Fibroblast of pulmonary artery (primary cell): ENCODE data around the gene ZNF354C.

Experiments
- DNase-seq: peaks from one replicate; pipeline ENCODE4 v3.0.0-alpha.2; 2010; ENCODE audit warnings: low read depth
- H3K4me3 ChIP-seq: replicated peaks from 2 replicates; pipeline ENCODE4 v1.5.1; 2011; ENCODE audit warnings: low read depth, mild to moderate bottlenecking, control low read depth, low read length, moderate library complexity
- TF ChIP-seq, protein P1 (sequence below): IDR thresholded peaks from 2 replicates; pipeline ENCODE4 v1.5.1; 2011; ENCODE audit warnings: mild to moderate bottlenecking, control low read depth, low read length, inconsistent platforms; ENCODE audit errors: missing control alignments

ZNF354C gene

DNA sequence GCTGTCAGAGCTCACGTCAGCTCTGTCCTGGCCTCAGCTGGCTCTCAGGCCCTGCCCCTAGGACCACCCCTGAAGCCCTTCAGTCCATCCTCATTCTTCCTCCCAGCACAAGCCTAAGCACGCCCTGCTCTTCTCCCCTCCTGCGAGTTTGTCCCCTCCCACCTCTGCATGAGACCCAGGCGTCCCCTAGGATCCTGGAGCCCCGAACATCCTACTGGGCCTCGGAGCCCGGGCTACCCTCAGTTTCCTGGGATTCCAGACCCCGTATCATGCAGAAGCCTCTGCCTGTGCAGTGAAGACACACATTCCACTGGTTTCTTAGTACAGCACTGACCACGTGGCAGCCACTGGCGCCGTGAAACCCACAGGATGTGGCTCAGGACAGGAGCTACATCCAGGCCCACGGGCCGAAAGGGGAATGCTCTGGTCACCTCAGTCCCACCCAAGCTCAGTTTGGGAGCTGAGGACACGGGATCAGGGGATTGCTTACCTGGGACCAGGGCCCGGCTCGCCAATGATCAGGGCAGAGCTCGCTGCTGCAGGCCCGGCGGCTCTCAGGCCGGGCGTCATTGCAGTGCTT, 64.2 kb downstream of the ZNF354C start:
- no peak overlapping the region for H3K4me3 ChIP-seq
- no peak for DNase-seq

DNA sequence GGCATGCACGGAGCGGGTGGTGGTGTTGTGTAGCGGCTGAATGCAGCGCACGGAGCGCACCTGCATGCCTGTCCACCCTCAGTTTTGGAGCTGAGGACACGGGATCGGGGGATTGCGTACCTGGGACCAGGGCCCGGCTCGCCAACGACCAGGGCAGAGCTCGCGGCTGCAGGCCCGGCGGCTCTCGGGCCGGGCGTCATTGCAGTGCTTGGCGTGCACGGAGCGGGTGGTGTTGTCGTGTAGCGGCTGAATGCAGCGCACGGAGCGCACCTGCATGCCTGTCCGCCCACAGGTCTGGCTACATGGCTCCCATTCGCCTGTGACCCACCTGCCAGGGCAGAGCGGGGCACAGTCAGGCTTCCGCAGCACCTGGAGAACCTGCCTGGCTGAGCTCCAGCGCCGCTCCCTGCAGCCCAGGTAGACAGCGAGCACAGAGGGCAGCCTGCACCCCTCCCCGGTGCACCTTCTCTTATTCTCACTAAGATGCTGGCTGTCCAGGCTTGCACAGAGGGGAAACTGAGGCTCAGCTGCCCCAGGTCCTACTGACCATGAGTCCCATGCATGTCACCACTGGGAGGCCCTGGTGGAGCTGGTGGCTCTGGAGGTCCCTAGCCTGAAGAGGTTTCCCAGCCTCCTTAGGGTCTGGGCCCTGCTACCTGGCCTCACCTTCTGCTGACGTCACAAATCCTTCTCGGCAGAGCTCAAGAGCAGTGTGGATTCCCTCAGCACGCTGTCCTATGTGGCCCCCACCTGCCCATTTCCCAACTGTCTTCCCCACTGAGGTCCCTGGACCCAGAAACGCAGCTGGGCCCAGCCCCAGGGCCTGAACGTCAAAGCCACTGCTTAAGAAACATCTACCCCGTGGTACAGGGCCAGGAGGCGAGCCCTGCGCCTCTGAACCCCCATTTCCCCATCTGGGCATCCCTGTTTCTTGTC, 64.9 kb downstream of the ZNF354C start:
- TF ChIP-seq, protein P1, sequence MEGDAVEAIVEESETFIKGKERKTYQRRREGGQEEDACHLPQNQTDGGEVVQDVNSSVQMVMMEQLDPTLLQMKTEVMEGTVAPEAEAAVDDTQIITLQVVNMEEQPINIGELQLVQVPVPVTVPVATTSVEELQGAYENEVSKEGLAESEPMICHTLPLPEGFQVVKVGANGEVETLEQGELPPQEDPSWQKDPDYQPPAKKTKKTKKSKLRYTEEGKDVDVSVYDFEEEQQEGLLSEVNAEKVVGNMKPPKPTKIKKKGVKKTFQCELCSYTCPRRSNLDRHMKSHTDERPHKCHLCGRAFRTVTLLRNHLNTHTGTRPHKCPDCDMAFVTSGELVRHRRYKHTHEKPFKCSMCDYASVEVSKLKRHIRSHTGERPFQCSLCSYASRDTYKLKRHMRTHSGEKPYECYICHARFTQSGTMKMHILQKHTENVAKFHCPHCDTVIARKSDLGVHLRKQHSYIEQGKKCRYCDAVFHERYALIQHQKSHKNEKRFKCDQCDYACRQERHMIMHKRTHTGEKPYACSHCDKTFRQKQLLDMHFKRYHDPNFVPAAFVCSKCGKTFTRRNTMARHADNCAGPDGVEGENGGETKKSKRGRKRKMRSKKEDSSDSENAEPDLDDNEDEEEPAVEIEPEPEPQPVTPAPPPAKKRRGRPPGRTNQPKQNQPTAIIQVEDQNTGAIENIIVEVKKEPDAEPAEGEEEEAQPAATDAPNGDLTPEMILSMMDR: no peak
- no peak for DNase-seq
- H3K4me3 ChIP-seq: no peak overlapping the region

More for the DNA sequence above, 64.2 kb downstream of the ZNF354C start:
- TF ChIP-seq, protein P1: no peak

DNA sequence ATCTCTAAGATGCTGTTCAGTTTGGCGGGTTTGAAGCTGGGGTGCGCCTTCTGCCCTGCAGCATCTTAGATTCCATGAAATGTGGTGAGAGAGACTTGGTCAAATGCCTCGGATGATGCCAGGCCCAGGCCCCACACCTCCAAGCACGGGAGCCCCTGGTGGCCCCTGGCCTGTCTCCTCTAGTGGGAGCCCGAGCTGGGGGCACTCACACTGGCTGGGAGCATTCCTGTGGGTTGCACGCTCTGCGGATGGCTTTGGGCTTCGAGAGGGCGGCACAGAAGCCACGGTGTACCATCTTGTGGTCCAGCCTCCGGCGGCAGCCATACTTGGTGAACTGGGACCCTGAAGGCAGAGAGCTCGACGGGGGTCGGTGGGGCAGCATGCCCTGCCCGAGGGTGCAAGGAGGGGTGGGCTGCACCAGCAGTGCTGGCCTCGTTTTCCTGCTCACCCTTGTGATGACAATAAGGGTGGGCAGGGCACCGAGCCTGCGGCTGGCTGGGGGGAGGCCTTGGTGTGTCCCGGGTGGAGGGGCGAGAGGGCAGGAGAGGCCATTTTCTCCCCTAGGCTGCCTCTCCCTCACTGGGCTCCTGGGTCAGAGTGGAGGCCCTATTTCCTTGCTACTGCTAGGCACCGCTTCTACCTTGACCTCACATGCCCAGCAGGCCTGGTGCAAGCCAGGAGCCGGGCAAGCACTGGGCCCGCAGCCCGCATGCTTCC, 65.8 kb downstream of the ZNF354C start:
- no peak for DNase-seq
- H3K4me3 ChIP-seq: no peak overlapping the region
- TF ChIP-seq, protein P1: no peak

DNA sequence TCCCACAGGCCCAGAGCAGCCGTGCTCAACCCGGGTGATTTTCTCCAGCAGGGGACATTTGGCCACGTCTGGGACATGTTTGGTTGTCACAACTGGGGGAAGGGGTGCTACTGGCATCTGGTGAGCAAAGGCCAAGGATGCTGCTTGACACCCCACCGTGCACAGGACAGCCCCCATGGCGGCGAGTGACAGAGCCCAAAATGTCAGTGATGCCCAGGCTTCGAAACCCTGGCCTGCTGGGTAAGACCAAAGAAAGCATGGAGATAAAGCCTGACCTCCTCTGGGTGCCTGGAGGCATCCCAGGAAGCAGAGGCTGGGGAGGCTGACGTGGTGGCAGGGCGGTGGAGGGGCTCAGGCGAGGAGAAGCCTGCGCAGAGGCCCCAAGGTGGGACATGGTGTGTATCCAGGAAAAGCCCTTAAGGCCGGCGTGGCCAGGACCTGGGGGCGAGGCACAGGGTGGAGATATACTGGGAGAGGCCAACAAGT, 66.4 kb downstream of the ZNF354C start:
- no peak overlapping the region for H3K4me3 ChIP-seq
- TF ChIP-seq, protein P1: no peak
- DNase-seq: no peak

DNA sequence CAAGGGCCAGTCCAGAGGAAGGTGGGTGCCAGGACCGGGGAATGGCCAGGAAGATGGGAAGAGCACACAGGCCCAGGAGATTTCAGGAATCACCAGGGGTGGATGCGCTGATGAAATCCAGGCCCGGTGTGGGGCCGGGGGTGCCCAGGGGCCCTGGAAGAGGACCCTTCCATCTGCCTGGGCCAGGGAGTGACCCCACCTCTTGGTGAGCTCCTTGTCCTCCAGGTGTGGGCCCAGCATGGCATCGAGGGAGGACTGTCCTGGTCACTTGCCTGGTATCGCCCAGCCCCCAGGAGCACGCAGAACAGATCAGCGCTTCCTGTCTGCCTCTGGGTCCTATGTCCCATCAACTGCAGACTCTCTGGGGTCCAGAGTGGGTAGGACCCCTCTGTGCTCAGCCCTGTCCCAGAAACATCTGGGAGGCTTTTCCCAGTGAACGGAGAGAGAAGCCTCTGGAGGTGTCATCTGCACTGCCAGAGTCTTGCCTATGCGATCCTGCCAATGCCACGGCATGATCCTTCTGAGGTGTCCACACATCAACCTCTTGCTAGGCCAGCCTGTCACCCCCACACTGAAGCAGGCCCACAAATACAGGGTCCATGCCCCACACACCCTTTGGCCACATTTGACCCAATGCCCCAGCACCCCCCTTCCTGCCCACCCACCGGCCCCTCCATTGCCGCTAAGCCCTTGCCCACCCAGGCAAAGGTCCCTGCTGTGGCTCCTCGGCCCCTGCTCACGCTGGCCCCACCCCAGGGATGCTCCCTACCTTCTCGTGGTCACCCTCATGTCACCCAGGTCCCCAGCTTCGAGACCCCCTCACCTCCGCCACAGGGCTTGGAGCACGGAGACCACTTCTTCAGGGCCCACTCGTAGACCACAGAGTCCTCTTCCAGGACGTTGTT, 67.2 kb downstream of the ZNF354C start:
- TF ChIP-seq, protein P1: no peak
- DNase-seq: no peak
- no peak overlapping the region for H3K4me3 ChIP-seq

DNA sequence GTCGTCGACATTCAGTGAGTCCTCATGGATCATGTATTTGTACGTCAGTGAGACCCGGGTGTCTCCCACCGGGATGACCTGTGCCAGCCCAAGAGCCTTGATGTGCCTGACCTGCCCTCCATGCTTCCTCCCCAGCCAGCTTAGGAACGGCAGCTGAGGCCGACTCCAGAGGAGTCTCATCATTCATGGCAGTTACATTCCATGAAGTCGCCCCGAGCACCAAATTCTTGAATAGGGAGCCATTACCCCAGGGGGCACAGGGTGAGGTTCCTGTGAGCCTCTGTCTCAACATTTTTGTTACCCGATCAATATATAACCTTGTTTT, 67.8 kb downstream of the ZNF354C start:
- TF ChIP-seq, protein P1: no peak
- no peak overlapping the region for H3K4me3 ChIP-seq
- no peak for DNase-seq
